ENCODE measurements around the gene SLC4A3.
"Not testable (repeated sequence)": the region's sequence is repeated elsewhere in the genome, so short reads cannot be mapped to it uniquely, and the experiment has no call there.

SLC4A3 gene

GRCh38 chr2:219642465-219643083, 15.1 kb downstream of the SLC4A3 start:
- DNase-seq (peak; percentile 93), ATAC-seq (replicated peaks) (peak; percentile 98)
- Mint-ChIP-seq H3K4me1 (peaks cover 14 to 29% of the 10 kb centered on the region in 2 donors), H3K27ac (peak overlapping the region; percentile 15), H3K36me3 (no peaks in the 10 kb centered on the region), H3K27me3 (peaks cover 31 to 47% of the 10 kb centered on the region in 2 donors), H3K9me3 (no peaks in the 10 kb centered on the region), H3K4me3 (peak overlapping the region; percentile 14 to 54)

GRCh38 chr2:219643084-219643473, 15.6 kb downstream of the SLC4A3 start:
- no peak overlapping the region for H3K27ac Mint-ChIP-seq
- no peak for DNase-seq

GRCh38 chr2:219643788-219644398, 16.5 kb downstream of the SLC4A3 start:
- DNase-seq (no peak), ATAC-seq (replicated peaks) (no peak)
- no peak overlapping the region for H3K27ac Mint-ChIP-seq
- H3K4me3 Mint-ChIP-seq: no peak overlapping the region
- H3K27me3 Mint-ChIP-seq: peaks cover 29 to 51% of the 10 kb centered on the region in 2 donors
- no peaks in the 10 kb centered on the region for H3K9me3 Mint-ChIP-seq
- peaks cover 11 to 24% of the 10 kb centered on the region in 2 donors for H3K4me1 Mint-ChIP-seq
- H3K36me3 Mint-ChIP-seq: no peaks in the 10 kb centered on the region

More at GRCh38 chr2:219643084-219643473, 15.6 kb downstream of the SLC4A3 start:
- H3K9me3 Mint-ChIP-seq: no peaks in the 10 kb centered on the region
- H3K4me3 Mint-ChIP-seq: peak overlapping the region; percentile 14 to 54
- H3K36me3 Mint-ChIP-seq: no peaks in the 10 kb centered on the region
- ATAC-seq (replicated peaks): no peak
- H3K27me3 Mint-ChIP-seq: peaks cover 29 to 50% of the 10 kb centered on the region in 2 donors
- H3K4me1 Mint-ChIP-seq: peaks cover 14 to 29% of the 10 kb centered on the region in 2 donors

DNA sequence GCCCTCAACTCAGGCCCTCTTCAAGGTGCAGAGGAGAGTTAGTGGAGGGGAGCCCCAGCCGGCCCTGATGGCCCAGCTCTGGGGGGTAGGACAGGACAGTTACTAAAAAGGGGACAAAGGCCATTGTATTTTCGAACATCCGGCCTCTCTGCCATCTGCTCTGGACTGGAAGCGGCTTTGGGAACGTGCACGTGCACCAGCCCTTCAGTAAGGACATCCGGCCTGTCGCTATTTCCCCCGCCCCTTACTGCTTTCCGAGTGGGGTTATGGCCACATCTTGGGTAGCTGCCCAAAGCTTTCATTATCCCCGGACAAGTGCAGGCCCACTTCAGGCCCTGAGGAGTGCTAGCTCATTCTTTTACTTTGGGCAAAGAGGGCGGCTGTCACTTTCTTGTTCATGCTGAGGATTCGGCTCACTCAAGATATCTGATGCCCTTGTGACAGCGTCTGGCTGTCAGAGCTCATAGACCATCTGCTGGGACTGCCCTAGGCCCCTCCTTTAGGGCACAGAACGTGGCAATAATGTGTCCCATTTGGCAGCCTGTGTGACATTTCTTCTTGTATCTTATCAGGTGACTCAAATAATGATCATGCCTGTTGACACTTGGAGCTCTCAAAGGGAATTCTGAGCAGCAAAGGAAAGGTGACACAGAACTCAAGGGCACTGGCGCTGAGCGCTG, 17.5 kb downstream of the SLC4A3 start:
- H3K4me3 Mint-ChIP-seq: no peak overlapping the region
- H3K9me3 Mint-ChIP-seq: no peaks in the 10 kb centered on the region
- ATAC-seq (replicated peaks) (no peak), DNase-seq (no peak)
- H3K36me3 Mint-ChIP-seq: no peaks in the 10 kb centered on the region
- no peak overlapping the region for H3K27ac Mint-ChIP-seq
- H3K27me3 Mint-ChIP-seq: peaks cover 27 to 49% of the 10 kb centered on the region in 2 donors
- H3K4me1 Mint-ChIP-seq: peaks cover 10 to 18% of the 10 kb centered on the region in 2 donors

- Mint-ChIP-seq H3K27ac (no peak overlapping the region), H3K36me3 (no peaks in the 10 kb centered on the region), H3K4me1 (peaks cover 10 to 18% of the 10 kb centered on the region in 2 donors), H3K9me3 (no peaks in the 10 kb centered on the region), H3K4me3 (no peak overlapping the region), H3K27me3 (peaks cover 27 to 53% of the 10 kb centered on the region in 2 donors)
- ATAC-seq (replicated peaks): no peak
- no peak for DNase-seq
Observed at GRCh38 chr2:219645631-219646527, 18.4 kb downstream of the SLC4A3 start.

DNA sequence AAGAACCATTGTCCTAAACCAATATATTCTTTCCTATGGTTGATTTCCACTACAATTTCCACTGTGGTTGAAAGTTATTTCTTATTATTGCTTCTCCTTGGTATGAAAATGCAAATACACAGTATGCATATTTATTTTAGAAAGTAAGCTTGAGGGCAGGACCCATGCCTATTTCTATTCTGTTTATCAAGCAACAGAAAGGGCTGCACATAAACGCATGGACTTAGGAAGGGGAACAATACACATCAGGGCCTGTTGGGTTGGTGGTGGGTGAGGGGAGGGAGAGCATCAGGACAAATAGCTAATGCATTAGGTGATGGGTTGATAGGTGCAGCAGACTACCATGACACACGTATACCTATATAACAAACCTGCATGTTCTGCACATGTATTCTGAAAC, 20.7 kb downstream of the SLC4A3 start:
- H3K4me1 Mint-ChIP-seq: peaks cover under 1 to 2% of the 10 kb centered on the region in 2 donors
- DNase-seq: no peak
- no peaks in the 10 kb centered on the region for H3K36me3 Mint-ChIP-seq
- H3K4me3 Mint-ChIP-seq: no peak overlapping the region
- peaks cover 38 to 65% of the 10 kb centered on the region in 2 donors for H3K27me3 Mint-ChIP-seq
- ATAC-seq (replicated peaks): no peak
- peaks cover 2 to 4% of the 10 kb centered on the region in 2 donors for H3K9me3 Mint-ChIP-seq
- no peak overlapping the region for H3K27ac Mint-ChIP-seq

GRCh38 chr2:219648963-219649362, 21.5 kb downstream of the SLC4A3 start:
- Mint-ChIP-seq H3K4me1 (no peaks in the 10 kb centered on the region), H3K4me3 (no peak overlapping the region), H3K27me3 (peaks cover 38 to 72% of the 10 kb centered on the region in 2 donors), H3K36me3 (no peaks in the 10 kb centered on the region), H3K9me3 (peaks cover 2 to 4% of the 10 kb centered on the region in 2 donors), H3K27ac (no peak overlapping the region)
- DNase-seq: no peak
- no peak for ATAC-seq (replicated peaks)

DNA sequence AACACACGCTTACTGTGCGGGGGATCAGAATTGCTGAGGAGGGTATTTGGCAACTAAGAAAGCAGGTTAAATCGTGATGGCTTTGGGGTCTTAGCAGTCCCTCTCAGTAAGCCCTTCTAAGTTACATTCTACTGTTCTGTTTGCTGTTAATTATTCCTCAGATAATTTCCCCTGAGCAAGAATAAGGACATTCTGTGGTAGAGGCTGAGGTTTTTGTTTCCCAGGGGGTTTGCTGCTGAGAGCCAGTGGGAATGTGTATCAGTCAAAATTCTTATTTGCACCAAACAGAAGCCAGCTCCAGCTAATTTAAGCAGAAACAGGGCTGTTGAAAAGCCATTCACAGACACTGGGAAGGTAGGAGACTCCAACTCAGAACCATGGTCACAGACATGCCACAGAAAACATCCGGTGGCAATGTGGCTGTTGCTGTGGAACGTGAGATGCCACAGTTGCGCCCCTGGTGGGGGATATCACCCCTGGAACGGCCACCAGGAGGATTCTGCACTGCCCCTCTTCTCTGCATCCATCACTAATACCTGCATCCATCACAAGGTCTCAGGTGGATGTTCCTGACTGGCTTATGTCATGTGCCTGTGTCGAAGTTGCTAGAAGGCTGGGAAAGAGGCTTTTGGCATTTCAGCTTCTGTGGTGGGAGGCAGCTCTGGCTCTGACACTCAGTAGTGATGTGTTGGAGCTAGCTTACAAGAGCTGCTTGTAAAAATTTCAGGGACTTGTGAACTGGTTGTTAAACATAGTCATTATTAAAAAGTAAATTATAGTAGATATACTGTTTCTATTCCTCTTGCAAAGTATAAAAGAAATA, 23.2 kb downstream of the SLC4A3 start:
- H3K27me3 Mint-ChIP-seq: peaks cover 37 to 66% of the 10 kb centered on the region in 2 donors
- no peak overlapping the region for H3K4me3 Mint-ChIP-seq
- no peaks in the 10 kb centered on the region for H3K4me1 Mint-ChIP-seq
- H3K36me3 Mint-ChIP-seq: no peaks in the 10 kb centered on the region
- H3K27ac Mint-ChIP-seq: no peak overlapping the region
- no peak for DNase-seq
- no peak for ATAC-seq (replicated peaks)
- peaks cover 2 to 4% of the 10 kb centered on the region in 2 donors for H3K9me3 Mint-ChIP-seq

DNA sequence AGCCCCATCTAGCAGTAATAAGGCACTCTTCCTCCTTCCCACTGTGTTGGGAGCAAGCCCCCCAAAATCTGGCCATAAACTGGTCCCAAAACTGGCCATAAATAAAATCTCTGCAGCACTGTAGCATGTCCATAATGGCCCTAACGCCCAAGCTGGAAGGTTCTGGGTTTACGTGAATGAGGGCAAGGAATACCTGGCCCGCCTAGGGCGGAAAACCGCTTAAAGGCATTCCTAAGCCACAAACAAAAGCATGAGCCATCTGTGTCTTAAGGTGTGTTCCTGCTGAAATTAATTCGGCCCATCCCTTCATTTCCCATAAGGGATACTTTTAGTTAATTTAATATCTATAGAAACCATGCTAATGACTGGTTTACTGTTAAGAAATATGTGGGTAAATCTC, 24.2 kb downstream of the SLC4A3 start:
- not testable (repeated sequence) for ATAC-seq (replicated peaks); H3K9me3 Mint-ChIP-seq; H3K27ac Mint-ChIP-seq; H3K4me1 Mint-ChIP-seq; H3K4me3 Mint-ChIP-seq; DNase-seq; H3K36me3 Mint-ChIP-seq
- H3K27me3 Mint-ChIP-seq: peaks cover 36 to 65% of the 10 kb centered on the region in 2 donors

DNA sequence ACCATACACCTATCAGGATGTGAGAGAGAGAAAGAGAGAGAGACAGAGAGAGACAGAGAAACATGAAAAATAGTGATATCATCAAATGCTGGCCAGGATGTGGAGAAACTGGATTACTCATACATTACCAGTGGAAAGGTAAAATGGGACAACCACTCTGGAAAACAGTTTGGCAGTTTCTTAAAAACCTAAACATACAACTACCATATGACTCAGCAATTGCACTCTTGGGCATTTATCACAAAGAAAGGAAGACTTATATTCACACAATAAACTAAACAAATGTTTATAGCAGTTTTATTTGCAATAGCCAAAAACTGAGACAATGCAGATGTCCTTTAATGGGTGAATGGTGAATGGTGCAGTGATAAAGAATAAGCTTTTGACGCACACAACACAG, 29.1 kb downstream of the SLC4A3 start:
- Mint-ChIP-seq H3K9me3 (peaks cover 14 to 23% of the 10 kb centered on the region in 2 donors), H3K4me1 (no peaks in the 10 kb centered on the region), H3K36me3 (no peaks in the 10 kb centered on the region), H3K4me3 (no peak overlapping the region), H3K27me3 (peaks cover 33 to 54% of the 10 kb centered on the region in 2 donors), H3K27ac (no peak overlapping the region)
- ATAC-seq (replicated peaks) (no peak), DNase-seq (no peak)

GRCh38 chr2:219658196-219658846, 30.9 kb downstream of the SLC4A3 start:
- Mint-ChIP-seq H3K27ac (no peak overlapping the region), H3K4me1 (no peaks in the 10 kb centered on the region), H3K9me3 (peaks cover 18 to 26% of the 10 kb centered on the region in 2 donors), H3K27me3 (peaks cover 31 to 47% of the 10 kb centered on the region in 2 donors), H3K36me3 (peaks cover 0 to 2% of the 10 kb centered on the region in 2 donors), H3K4me3 (no peak overlapping the region)
- ATAC-seq (replicated peaks): no peak
- no peak for DNase-seq

GRCh38 chr2:219658874-219659273, 31.4 kb downstream of the SLC4A3 start:
- no peak overlapping the region for H3K4me3 Mint-ChIP-seq
- H3K27me3 Mint-ChIP-seq: peaks cover 37 to 47% of the 10 kb centered on the region in 2 donors
- DNase-seq: no peak
- peaks cover 18 to 26% of the 10 kb centered on the region in 2 donors for H3K9me3 Mint-ChIP-seq
- H3K36me3 Mint-ChIP-seq: peaks cover 0 to 2% of the 10 kb centered on the region in 2 donors
- no peaks in the 10 kb centered on the region for H3K4me1 Mint-ChIP-seq
- ATAC-seq (replicated peaks): no peak
- H3K27ac Mint-ChIP-seq: no peak overlapping the region
